DMS114 treated with DMSO at 0.1 percent for 48 hours (cell line): ENCODE data around the gene VCX2.
"Not testable (repeated sequence)": the region's sequence is repeated elsewhere in the genome, so short reads cannot be mapped to it uniquely, and the experiment has no call there.

Experiments
- DNase-seq: peaks from one replicate; lab custom pipeline; 2025; ENCODE audit not compliant: unreplicated experiment; lab: John Stamatoyannopoulos, UW

Gene VCX2

GRCh38 chrX:8122538-8122937 lies 48.5 kb downstream of the VCX2 start:
- no peak for DNase-seq

- not testable (repeated sequence) for DNase-seq
Observed at GRCh38 chrX:8121391-8121790, 49.7 kb downstream of the VCX2 start.
